ENCODE measurements around the gene CCNB2. TPM values are rescaled to one million over a fixed set of nuclear protein-coding genes. Genes with fewer than 3 reads are reported as not detected.

Gene CCNB2
- total and polyA plus RNA-seq, 10 of the 15 experiments (the other 5 are each of a cell fraction or from before 2014, with no cell fraction given), result 74.1 to 211 (median 103) TPM

DNA sequence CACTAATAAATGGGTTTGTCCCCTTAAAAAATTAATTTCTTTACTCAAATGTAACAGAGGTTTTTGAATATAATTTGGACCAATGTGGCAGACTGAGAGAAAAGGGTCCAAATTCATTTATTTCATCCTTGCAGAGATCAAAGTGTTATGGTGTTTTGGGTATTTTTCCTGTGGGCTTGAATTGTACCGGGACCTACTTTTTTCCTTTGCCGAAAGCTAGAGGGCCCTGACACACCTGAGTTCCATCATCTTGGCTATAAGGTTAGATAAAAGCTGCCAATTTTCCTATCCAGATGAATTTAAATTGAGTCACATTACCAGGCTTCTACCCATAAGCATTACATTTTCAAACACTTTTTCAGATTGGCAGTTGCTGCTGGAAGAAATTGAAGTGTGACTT is 908 bp downstream of the CCNB2 start (continued):
- TF ChIP-seq, protein P1, sequence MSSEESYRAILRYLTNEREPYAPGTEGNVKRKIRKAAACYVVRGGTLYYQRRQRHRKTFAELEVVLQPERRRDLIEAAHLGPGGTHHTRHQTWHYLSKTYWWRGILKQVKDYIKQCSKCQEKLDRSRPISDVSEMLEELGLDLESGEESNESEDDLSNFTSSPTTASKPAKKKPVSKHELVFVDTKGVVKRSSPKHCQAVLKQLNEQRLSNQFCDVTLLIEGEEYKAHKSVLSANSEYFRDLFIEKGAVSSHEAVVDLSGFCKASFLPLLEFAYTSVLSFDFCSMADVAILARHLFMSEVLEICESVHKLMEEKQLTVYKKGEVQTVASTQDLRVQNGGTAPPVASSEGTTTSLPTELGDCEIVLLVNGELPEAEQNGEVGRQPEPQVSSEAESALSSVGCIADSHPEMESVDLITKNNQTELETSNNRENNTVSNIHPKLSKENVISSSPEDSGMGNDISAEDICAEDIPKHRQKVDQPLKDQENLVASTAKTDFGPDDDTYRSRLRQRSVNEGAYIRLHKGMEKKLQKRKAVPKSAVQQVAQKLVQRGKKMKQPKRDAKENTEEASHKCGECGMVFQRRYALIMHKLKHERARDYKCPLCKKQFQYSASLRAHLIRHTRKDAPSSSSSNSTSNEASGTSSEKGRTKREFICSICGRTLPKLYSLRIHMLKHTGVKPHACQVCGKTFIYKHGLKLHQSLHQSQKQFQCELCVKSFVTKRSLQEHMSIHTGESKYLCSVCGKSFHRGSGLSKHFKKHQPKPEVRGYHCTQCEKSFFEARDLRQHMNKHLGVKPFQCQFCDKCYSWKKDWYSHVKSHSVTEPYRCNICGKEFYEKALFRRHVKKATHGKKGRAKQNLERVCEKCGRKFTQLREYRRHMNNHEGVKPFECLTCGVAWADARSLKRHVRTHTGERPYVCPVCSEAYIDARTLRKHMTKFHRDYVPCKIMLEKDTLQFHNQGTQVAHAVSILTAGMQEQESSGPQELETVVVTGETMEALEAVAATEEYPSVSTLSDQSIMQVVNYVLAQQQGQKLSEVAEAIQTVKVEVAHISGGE (CRISPR knock-in tag; IDR thresholded peaks at IDR 0.05), result no peak
- TF ChIP-seq, protein P2, sequence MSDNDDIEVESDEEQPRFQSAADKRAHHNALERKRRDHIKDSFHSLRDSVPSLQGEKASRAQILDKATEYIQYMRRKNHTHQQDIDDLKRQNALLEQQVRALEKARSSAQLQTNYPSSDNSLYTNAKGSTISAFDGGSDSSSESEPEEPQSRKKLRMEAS (IDR thresholded peaks at IDR 0.05; ENCODE audit: low read depth, low read length), result no peak
- TF ChIP-seq RCOR1 (conservative IDR thresholded peaks at IDR 0.05; ENCODE audit: low read depth, low read length), result no peak

DNA sequence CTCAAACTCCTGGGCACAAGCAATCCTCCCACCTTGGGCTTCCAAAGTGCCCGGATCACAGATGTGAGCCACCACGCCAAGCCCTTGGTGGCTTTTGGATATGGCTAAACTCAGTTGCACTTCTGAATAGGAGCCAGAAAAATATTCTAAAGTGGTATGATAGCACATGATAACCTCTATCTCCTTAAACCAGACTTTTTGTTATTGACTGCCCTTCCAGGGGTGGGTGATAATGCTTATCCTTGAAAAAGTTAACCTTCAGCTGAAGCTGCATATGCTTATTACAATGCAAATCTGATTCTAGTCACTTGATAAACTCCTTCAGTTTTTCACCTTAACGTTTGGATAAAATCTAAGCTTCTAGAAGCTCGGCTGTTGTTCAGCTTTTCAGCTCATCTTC is 6.3 kb downstream of the CCNB2 start:
- Histone ChIP-seq H3K27me3 (replicated peaks in 1 of 2; ENCODE audit: control insufficient read depth in 2 of 2, insufficient read depth in 2 of 2, low read length in 1 of 2) (no peaks in the 10 kb centered on the region), H4K20me1 (ENCODE audit: control insufficient read depth, insufficient read depth) (no peaks in the 10 kb centered on the region), H3K36me3 (ENCODE audit: control insufficient read depth in 2 of 2, insufficient read depth in 2 of 2, low read length in 1 of 2) (peaks cover 10 to 49% of the 10 kb centered on the region in 2 experiments), H3K9ac (ENCODE audit: control insufficient read depth, insufficient read depth, low read length) (no peak overlapping the region), H3K4me2 (ENCODE audit: control insufficient read depth, insufficient read depth) (no peak overlapping the region), H2AFZ (ENCODE audit: control insufficient read depth, low read depth, low read length) (no peak overlapping the region), H3K9me3 (replicated peaks; ENCODE audit: control insufficient read depth, insufficient read depth, low read length) (no peaks in the 10 kb centered on the region), H3K79me2 (ENCODE audit: control insufficient read depth, insufficient read depth, low read length) (peaks cover 16% of the 10 kb centered on the region), H3K4me1 (ENCODE audit: control insufficient read depth, insufficient read depth, low read length) (no peaks in the 10 kb centered on the region), H3K4me3 (no peak overlapping the region), H3K27ac (ENCODE audit: control insufficient read depth, insufficient read depth) (no peak overlapping the region)
- intact Hi-C loops (cut with micrococcal nuclease; ENCODE audit: unreplicated experiment) (no loop called here), in situ Hi-C loops (cut with MboI) (no loop called here)
- ATAC-seq (no peak), DNase-seq (ENCODE audit: low read depth, low spot score) (no peak), FAIRE-seq (no peak)
- RAD21 ChIA-PET (ENCODE audit: unreplicated experiment), result interaction anchor here (1.3 kb wide), 1 partner anchor 418 kb away, joined by 3 read pairs; no protein-coding TSS in a partner anchor
- CTCF ChIA-PET, result interaction anchor here (0.7 to 2.1 kb wide), 5 partner anchors 9 to 390 kb away, joined by 3 to 7 read pairs (median 4); no protein-coding TSS in a partner anchor
- WGBS (ENCODE audit: insufficient coverage, insufficient replicate concordance, low lambda C conversion rate, missing lambda C conversion rate), result 100% methylated on average over 4 of the region's 4 CpGs
- POLR2A ChIA-PET, result interaction anchor here (0.5 to 1.0 kb wide), 3 partner anchors 17 to 282 kb away, joined by 3 read pairs; no protein-coding TSS in a partner anchor
- SMC1A ChIA-PET (ENCODE audit: uncharacterized antibody, unreplicated experiment), result interaction anchor here (0.6 to 1.5 kb wide), 8 partner anchors 9 to 417 kb away, joined by 3 to 5 read pairs (median 3); no protein-coding TSS in a partner anchor
- no TSS peak for BruUV-seq (replicated peaks)
- TF ChIP-seq POLR2AphosphoS2 (IDR thresholded peaks at IDR 0.05; ENCODE audit: low read depth, low read length) (no peak), MEF2B (IDR thresholded peaks at IDR 0.05; ENCODE audit: partially characterized antibody, poor library complexity, severe bottlenecking) (no peak), STAT3 (IDR thresholded peaks at IDR 0.05; ENCODE audit: low read depth, low read length) (no peak), BACH1 (IDR thresholded peaks at IDR 0.05; ENCODE audit: borderline replicate concordance) (no peak), SMARCA5 (IDR thresholded peaks at IDR 0.05) (no peak), EGR1 (IDR thresholded peaks at IDR 0.05; ENCODE audit: borderline replicate concordance in 1 of 2, low read depth in 2 of 2, low read length in 2 of 2) (no peak), GATAD2B (conservative IDR thresholded peaks at IDR 0.05; ENCODE audit: low read depth) (no peak), SPI1 (IDR thresholded peaks at IDR 0.05; ENCODE audit: borderline replicate concordance, insufficient read depth, low read depth, low read length) (no peak), KDM1A (IDR thresholded peaks at IDR 0.05; ENCODE audit: borderline replicate concordance) (no peak)
- TF ChIP-seq, protein P3, sequence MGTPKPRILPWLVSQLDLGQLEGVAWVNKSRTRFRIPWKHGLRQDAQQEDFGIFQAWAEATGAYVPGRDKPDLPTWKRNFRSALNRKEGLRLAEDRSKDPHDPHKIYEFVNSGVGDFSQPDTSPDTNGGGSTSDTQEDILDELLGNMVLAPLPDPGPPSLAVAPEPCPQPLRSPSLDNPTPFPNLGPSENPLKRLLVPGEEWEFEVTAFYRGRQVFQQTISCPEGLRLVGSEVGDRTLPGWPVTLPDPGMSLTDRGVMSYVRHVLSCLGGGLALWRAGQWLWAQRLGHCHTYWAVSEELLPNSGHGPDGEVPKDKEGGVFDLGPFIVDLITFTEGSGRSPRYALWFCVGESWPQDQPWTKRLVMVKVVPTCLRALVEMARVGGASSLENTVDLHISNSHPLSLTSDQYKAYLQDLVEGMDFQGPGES (IDR thresholded peaks at IDR 0.05), result no peak
- TF ChIP-seq, protein P4, sequence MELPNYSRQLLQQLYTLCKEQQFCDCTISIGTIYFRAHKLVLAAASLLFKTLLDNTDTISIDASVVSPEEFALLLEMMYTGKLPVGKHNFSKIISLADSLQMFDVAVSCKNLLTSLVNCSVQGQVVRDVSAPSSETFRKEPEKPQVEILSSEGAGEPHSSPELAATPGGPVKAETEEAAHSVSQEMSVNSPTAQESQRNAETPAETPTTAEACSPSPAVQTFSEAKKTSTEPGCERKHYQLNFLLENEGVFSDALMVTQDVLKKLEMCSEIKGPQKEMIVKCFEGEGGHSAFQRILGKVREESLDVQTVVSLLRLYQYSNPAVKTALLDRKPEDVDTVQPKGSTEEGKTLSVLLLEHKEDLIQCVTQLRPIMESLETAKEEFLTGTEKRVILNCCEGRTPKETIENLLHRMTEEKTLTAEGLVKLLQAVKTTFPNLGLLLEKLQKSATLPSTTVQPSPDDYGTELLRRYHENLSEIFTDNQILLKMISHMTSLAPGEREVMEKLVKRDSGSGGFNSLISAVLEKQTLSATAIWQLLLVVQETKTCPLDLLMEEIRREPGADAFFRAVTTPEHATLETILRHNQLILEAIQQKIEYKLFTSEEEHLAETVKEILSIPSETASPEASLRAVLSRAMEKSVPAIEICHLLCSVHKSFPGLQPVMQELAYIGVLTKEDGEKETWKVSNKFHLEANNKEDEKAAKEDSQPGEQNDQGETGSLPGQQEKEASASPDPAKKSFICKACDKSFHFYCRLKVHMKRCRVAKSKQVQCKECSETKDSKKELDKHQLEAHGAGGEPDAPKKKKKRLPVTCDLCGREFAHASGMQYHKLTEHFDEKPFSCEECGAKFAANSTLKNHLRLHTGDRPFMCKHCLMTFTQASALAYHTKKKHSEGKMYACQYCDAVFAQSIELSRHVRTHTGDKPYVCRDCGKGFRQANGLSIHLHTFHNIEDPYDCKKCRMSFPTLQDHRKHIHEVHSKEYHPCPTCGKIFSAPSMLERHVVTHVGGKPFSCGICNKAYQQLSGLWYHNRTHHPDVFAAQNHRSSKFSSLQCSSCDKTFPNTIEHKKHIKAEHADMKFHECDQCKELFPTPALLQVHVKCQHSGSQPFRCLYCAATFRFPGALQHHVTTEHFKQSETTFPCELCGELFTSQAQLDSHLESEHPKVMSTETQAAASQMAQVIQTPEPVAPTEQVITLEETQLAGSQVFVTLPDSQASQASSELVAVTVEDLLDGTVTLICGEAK (IDR thresholded peaks at IDR 0.05; ENCODE audit: borderline replicate concordance), result no peak

Data from GM12878 (cell line).